GM18517 (cell line): ENCODE results near the gene DYNLT4.
"Not testable (repeated sequence)": the region's sequence is repeated elsewhere in the genome, so short reads cannot be mapped to it uniquely, and the experiment has no call there.

Experiments
- ATAC-seq: cut with Tn5 transposase; IDR thresholded peaks from one replicate; pipeline ENCODE4 v1.9.1; 2021; ENCODE audit warnings: mild to moderate bottlenecking, moderate library complexity; ENCODE audit not compliant: unreplicated experiment

Gene DYNLT4

GRCh38 chr1:44829506-44830384 is 22.6 kb upstream of the DYNLT4 start:
- no peak for ATAC-seq

- ATAC-seq: no peak
Measured at GRCh38 chr1:44828841-44829440, 21.8 kb upstream of the DYNLT4 start.

GRCh38 chr1:44828003-44828651 is 21.0 kb upstream of the DYNLT4 start:
- ATAC-seq: no peak

GRCh38 chr1:44827197-44828002 is 20.2 kb upstream of the DYNLT4 start:
- no peak for ATAC-seq

- ATAC-seq: no peak
Measured at GRCh38 chr1:44826375-44827196, 19.4 kb upstream of the DYNLT4 start.

GRCh38 chr1:44824392-44824791 is 17.2 kb upstream of the DYNLT4 start:
- not testable (repeated sequence) for ATAC-seq

- no peak for ATAC-seq
Measured at GRCh38 chr1:44822981-44823451, 15.9 kb upstream of the DYNLT4 start.

- no peak for ATAC-seq
Measured at GRCh38 chr1:44822131-44822701, 15.1 kb upstream of the DYNLT4 start.

- ATAC-seq: no peak
Measured at GRCh38 chr1:44821240-44821715, 14.1 kb upstream of the DYNLT4 start.

- no peak for ATAC-seq
Measured at GRCh38 chr1:44820328-44821239, 13.4 kb upstream of the DYNLT4 start.

- ATAC-seq: peak; percentile 79
Measured at GRCh38 chr1:44819608-44820327, 12.6 kb upstream of the DYNLT4 start.

- no peak for ATAC-seq
Measured at GRCh38 chr1:44819196-44819607, 12.1 kb upstream of the DYNLT4 start.

GRCh38 chr1:44817771-44818495 is 10.8 kb upstream of the DYNLT4 start:
- no peak for ATAC-seq

GRCh38 chr1:44817307-44817706 is 10.2 kb upstream of the DYNLT4 start:
- ATAC-seq: no peak

- not testable (repeated sequence) for ATAC-seq
Measured at GRCh38 chr1:44815926-44816325, 8.8 kb upstream of the DYNLT4 start.

GRCh38 chr1:44812822-44813543 is 5.8 kb upstream of the DYNLT4 start:
- no peak for ATAC-seq
